Measurements from ENCODE around the gene TTLL3.

- TF ChIP-seq POLR2A (IDR thresholded peaks at IDR 0.05) (no peak), CTCF (IDR thresholded peaks at IDR 0.05) (no peak)
Observed at GRCh38 chr3:9803494-9803893, 6.6 kb upstream of the TTLL3 start.
